ENCODE data around the gene GPR107.

GRCh38 chr9:130049431-130050210, 4.1 kb upstream of the GPR107 start:
- no peak for TF ChIP-seq GATA3 (IDR thresholded peaks at IDR 0.05; ENCODE audit: low read depth, low read length)
- TF ChIP-seq GATA2 (IDR thresholded peaks at IDR 0.05; ENCODE audit: low read depth, low read length) = no peak
